A673 (cell line): Measurements from ENCODE around the gene CNTN3. TPM values are rescaled to one million over a fixed set of nuclear protein-coding genes. Genes with fewer than 3 reads are reported as not detected.

Experiments
- BruUV-seq: library from RNA; stranded (reverse); fragments of 400-500 nt; replicated peaks from 2 replicates; lab custom pipeline; 2021; lab: Mats Ljungman, UMichigan
- CTCF ChIA-PET: fragments of 300-600 bp; sonication (Branson Sonifier 250); formaldehyde crosslinking; loops from one replicate; lab custom pipeline; 2022; ENCODE audit warnings: antibody characterized with exemption; lab: Charles Lee
- POLR2A ChIA-PET: fragments of 300-600 bp; sonication (Branson Sonifier 250); formaldehyde crosslinking; loops from one replicate; lab custom pipeline; 2022; ENCODE audit warnings: antibody characterized with exemption; ENCODE audit not compliant: low non-redundant PET; lab: Charles Lee
- DNase-seq: peaks from one replicate; pipeline ENCODE4 v3.0.0-alpha.2; 2015; ENCODE audit warnings: low spot score
- H3K27ac ChIP-seq: fragments of 200-600 bp; sonication (generic); 2 replicates; pipeline ENCODE4 v1.5.1; 2016; ENCODE audit warnings: mixed run types, low read depth, mild to moderate bottlenecking, mixed read lengths, antibody characterized with exemption, low read length; ENCODE audit not compliant: poor library complexity, severe bottlenecking
- H3K27me3 ChIP-seq: fragments of 200-600 bp; sonication (generic); replicated peaks from 2 replicates; pipeline ENCODE4 v1.6.1; 2017; ENCODE audit warnings: mixed run types, low read depth, mild to moderate bottlenecking, mixed read lengths, antibody characterized with exemption, low read length; ENCODE audit not compliant: insufficient read depth, poor library complexity
- H3K36me3 ChIP-seq: fragments of 200-600 bp; sonication (generic); 2 replicates; pipeline ENCODE4 v1.6.1; 2016; ENCODE audit warnings: mixed run types, mild to moderate bottlenecking, mixed read lengths, antibody characterized with exemption, low read length; ENCODE audit not compliant: insufficient read depth, poor library complexity, severe bottlenecking
- H3K4me1 ChIP-seq: fragments of 200-600 bp; sonication (generic); 2 replicates; pipeline ENCODE4 v1.6.1; 2017; ENCODE audit warnings: mixed run types, mild to moderate bottlenecking, mixed read lengths, antibody characterized with exemption, low read length; ENCODE audit not compliant: insufficient read depth, poor library complexity, severe bottlenecking
- H3K4me3 ChIP-seq: fragments of 200-600 bp; sonication (generic); 2 replicates; pipeline ENCODE4 v1.5.1; 2016; ENCODE audit warnings: low read depth, mixed run types, mild to moderate bottlenecking, mixed read lengths, low read length; ENCODE audit not compliant: poor library complexity, severe bottlenecking
- H3K9me3 ChIP-seq: fragments of 200-600 bp; sonication (generic); 2 replicates; pipeline ENCODE4 v1.6.1; 2016; ENCODE audit warnings: mixed run types, low read depth, mild to moderate bottlenecking, mixed read lengths, antibody characterized with exemption, low read length; ENCODE audit not compliant: poor library complexity, severe bottlenecking
- EZH2 ChIP-seq: fragments of 200-600 bp; sonication (generic); IDR thresholded peaks from 2 replicates; pipeline ENCODE4 v1.6.1; 2017; ENCODE audit warnings: borderline replicate concordance, low read depth, mild to moderate bottlenecking, mixed read lengths, antibody characterized with exemption, low read length; ENCODE audit not compliant: poor library complexity, severe bottlenecking
- intact Hi-C: fragments of 100-400 bp; cut with micrococcal nuclease; formaldehyde crosslinking; loops from one replicate; pipeline ENCODE4 v1.10.0; 2022; ENCODE audit not compliant: unreplicated experiment
- total RNA-seq: library from RNA; stranded (reverse); gene quantifications from 2 replicates; pipeline ENCODE4 v1.2.3, GENCODE V29; 2021
- TF ChIP-seq, protein P1 (sequence below): fragments of 300-800, 200-600 bp; sonication (generic); conservative IDR thresholded peaks from 2 replicates; pipeline ENCODE4 v1.5.1; 2017; ENCODE audit warnings: low read depth, mild to moderate bottlenecking, antibody characterized with exemption, low read length, moderate library complexity, mixed read lengths

Gene CNTN3
- total RNA-seq, 1 experiment from 2014 or later = 2.6 TPM

DNA sequence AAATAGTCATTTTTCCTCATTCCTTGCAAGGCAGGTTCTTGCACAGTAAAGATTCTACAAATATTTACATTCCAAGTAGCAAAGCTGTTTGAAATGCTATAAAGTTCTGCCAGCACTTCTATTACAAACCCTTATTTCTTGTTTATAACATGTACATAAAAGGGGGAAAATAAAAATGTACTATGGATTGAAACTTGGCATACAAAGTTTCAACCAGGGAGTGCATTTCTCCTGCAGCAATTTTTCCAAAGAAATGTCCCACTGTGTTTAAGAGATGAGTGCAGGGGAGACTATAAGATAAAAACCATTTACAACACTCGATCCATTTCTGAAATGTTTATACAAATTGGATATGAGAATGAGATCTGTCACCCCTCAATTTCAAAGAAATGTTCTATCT is 3.3 kb downstream of the CNTN3 start:
- BruUV-seq = no TSS peak
- DNase-seq = no peak
- Histone ChIP-seq H3K36me3 (no peaks in the 10 kb centered on the region), H3K9me3 (no peaks in the 10 kb centered on the region), H3K27me3 (no peaks in the 10 kb centered on the region), H3K4me1 (peaks cover 1% of the 10 kb centered on the region), H3K4me3 (no peak overlapping the region), H3K27ac (no peak overlapping the region)
- intact Hi-C loops = no loop called here
- ChIA-PET POLR2A (no interaction called here), CTCF (no interaction called here)
- TF ChIP-seq EZH2 = no peak
- TF ChIP-seq, protein P1, sequence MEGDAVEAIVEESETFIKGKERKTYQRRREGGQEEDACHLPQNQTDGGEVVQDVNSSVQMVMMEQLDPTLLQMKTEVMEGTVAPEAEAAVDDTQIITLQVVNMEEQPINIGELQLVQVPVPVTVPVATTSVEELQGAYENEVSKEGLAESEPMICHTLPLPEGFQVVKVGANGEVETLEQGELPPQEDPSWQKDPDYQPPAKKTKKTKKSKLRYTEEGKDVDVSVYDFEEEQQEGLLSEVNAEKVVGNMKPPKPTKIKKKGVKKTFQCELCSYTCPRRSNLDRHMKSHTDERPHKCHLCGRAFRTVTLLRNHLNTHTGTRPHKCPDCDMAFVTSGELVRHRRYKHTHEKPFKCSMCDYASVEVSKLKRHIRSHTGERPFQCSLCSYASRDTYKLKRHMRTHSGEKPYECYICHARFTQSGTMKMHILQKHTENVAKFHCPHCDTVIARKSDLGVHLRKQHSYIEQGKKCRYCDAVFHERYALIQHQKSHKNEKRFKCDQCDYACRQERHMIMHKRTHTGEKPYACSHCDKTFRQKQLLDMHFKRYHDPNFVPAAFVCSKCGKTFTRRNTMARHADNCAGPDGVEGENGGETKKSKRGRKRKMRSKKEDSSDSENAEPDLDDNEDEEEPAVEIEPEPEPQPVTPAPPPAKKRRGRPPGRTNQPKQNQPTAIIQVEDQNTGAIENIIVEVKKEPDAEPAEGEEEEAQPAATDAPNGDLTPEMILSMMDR = no peak

DNA sequence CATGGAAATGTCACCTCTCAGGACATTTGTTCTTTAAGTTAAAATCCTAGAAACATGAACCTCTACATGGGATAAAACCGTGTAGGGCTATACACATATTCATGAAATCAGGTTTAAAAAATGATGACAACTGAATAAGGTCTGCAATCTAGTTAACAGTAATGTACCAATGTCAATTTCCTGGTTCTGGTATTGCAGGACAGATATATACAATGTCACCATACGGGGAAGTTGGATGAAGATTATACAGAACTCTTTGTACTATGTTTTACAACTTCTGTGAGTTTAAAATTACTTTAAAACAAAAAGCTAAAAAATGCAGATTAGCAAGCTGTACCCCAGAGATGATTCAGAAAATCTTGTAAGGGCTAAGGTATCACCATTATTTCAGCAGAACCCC is 6.7 kb downstream of the CNTN3 start:
- H3K9me3 ChIP-seq = no peaks in the 10 kb centered on the region
- DNase-seq = no peak
- no TSS peak for BruUV-seq
- intact Hi-C loops = no loop called here
- no peak for TF ChIP-seq EZH2
- TF ChIP-seq, protein P1 = no peak
- H3K36me3 ChIP-seq = no peaks in the 10 kb centered on the region
- H3K4me1 ChIP-seq = no peaks in the 10 kb centered on the region
- no peak overlapping the region for H3K4me3 ChIP-seq
- H3K27ac ChIP-seq = no peak overlapping the region
- CTCF ChIA-PET = no interaction called here
- H3K27me3 ChIP-seq = no peaks in the 10 kb centered on the region
- POLR2A ChIA-PET = no interaction called here

DNA sequence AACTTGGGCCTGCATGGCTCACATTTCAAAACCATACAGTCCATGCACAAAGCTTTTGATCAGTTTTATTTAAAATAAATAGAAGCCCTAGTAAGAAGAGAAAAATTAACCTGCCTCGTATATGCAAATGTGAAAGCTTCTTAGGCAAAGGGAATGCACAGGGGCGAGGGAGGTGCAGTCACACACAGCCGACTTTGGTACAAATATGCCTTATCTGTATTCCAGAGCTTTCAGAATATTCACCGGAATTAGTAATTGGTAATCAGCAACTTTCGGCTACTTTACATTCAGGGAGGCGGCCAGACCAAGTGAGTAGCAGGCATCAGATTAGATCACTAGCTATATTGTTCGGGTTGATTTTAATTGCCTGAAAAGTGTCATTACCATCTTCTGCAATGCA is 7.5 kb downstream of the CNTN3 start:
- POLR2A ChIA-PET = no interaction called here
- Histone ChIP-seq H3K4me3 (no peak overlapping the region), H3K27me3 (no peaks in the 10 kb centered on the region), H3K4me1 (no peaks in the 10 kb centered on the region), H3K9me3 (no peaks in the 10 kb centered on the region), H3K36me3 (no peaks in the 10 kb centered on the region), H3K27ac (no peak overlapping the region)
- intact Hi-C loops = no loop called here
- TF ChIP-seq, protein P1 = no peak
- no peak for TF ChIP-seq EZH2
- BruUV-seq = no TSS peak
- no peak for DNase-seq
- CTCF ChIA-PET = no interaction called here
